ENCODE data around the gene SEMA3A.

- TF ChIP-seq CTCF (conservative IDR thresholded peaks at IDR 0.05; ENCODE audit: low read depth in 2 of 2) (peak in 1 of 2 experiments; percentile 46; a peak in 1 of 4 replicates), EZH2 (IDR thresholded peaks at IDR 0.05; ENCODE audit: low read depth, unreplicated experiment) (no peak)
These were observed 260.4 kb downstream of the SEMA3A start for GRCh38 chr7:83934118-83934734.
